Measurements from ENCODE around the gene NPR1. TPM values are rescaled to one million over a fixed set of nuclear protein-coding genes. Genes with fewer than 3 reads are reported as not detected.

Gene NPR1
- total RNA-seq, 6 experiments from 2014 or later: 0.05 TPM; not detected in 5

- peaks cover 48% of the 10 kb centered on the region for H3K4me1 Mint-ChIP-seq (ENCODE audit: low read depth)
- H3K9me3 Mint-ChIP-seq: peaks cover 4% of the 10 kb centered on the region; the same call in 1 of the 2 replicates
- peak overlapping the region; percentile 93 for H3K4me3 Mint-ChIP-seq
- no peak for DNase-seq
- H3K36me3 Mint-ChIP-seq (ENCODE audit: low read depth): peaks cover 44% of the 10 kb centered on the region
- TF ChIP-seq, protein P1, sequence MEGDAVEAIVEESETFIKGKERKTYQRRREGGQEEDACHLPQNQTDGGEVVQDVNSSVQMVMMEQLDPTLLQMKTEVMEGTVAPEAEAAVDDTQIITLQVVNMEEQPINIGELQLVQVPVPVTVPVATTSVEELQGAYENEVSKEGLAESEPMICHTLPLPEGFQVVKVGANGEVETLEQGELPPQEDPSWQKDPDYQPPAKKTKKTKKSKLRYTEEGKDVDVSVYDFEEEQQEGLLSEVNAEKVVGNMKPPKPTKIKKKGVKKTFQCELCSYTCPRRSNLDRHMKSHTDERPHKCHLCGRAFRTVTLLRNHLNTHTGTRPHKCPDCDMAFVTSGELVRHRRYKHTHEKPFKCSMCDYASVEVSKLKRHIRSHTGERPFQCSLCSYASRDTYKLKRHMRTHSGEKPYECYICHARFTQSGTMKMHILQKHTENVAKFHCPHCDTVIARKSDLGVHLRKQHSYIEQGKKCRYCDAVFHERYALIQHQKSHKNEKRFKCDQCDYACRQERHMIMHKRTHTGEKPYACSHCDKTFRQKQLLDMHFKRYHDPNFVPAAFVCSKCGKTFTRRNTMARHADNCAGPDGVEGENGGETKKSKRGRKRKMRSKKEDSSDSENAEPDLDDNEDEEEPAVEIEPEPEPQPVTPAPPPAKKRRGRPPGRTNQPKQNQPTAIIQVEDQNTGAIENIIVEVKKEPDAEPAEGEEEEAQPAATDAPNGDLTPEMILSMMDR (IDR thresholded peaks at IDR 0.05): no peak
- H3K27ac Mint-ChIP-seq: peak overlapping the region; percentile 100; the same call in 1 of the 2 replicates
- H3K27me3 Mint-ChIP-seq (ENCODE audit: insufficient read depth): no peaks in the 10 kb centered on the region; the same call in 1 of the 2 replicates
These were observed 45.2 kb upstream of the NPR1 start for GRCh38 chr1:153633161-153633753.

- TF ChIP-seq, protein P1 (IDR thresholded peaks at IDR 0.05): no peak
- no peaks in the 10 kb centered on the region; the same call in 1 of the 2 replicates for H3K27me3 Mint-ChIP-seq (ENCODE audit: insufficient read depth)
- peak within 1 kb of the TSS; percentile 100 for H3K27ac Mint-ChIP-seq
- H3K36me3 Mint-ChIP-seq (ENCODE audit: low read depth): peaks cover 44% of the 10 kb centered on the region
- peak within 1 kb of the TSS; percentile 93 for H3K4me3 Mint-ChIP-seq
- peaks cover 4% of the 10 kb centered on the region; the same call in 1 of the 2 replicates for H3K9me3 Mint-ChIP-seq
- H3K4me1 Mint-ChIP-seq (ENCODE audit: low read depth): peaks cover 48% of the 10 kb centered on the region
- peak; percentile 98 for DNase-seq
These were observed 44.5 kb upstream of the NPR1 start, which contains the start of gene CHTOP for GRCh38 chr1:153633754-153634665. Gene CHTOP, plus strand, starts transcription at chr1:153634066. Its CDS starts 2,523 bp downstream, at chr1:153636589.

GRCh38 chr1:153635872-153636271, 42.6 kb upstream of the NPR1 start:
- Mint-ChIP-seq H3K27me3 (ENCODE audit: insufficient read depth) (no peaks in the 10 kb centered on the region; the same call in 1 of the 2 replicates), H3K27ac (no peak overlapping the region), H3K36me3 (ENCODE audit: low read depth) (peaks cover 44% of the 10 kb centered on the region), H3K4me3 (peak overlapping the region; percentile 93), H3K9me3 (peaks cover 4% of the 10 kb centered on the region; the same call in 1 of the 2 replicates), H3K4me1 (ENCODE audit: low read depth) (peaks cover 40% of the 10 kb centered on the region)
- TF ChIP-seq, protein P1 (IDR thresholded peaks at IDR 0.05): no peak
- no peak for DNase-seq

DNA sequence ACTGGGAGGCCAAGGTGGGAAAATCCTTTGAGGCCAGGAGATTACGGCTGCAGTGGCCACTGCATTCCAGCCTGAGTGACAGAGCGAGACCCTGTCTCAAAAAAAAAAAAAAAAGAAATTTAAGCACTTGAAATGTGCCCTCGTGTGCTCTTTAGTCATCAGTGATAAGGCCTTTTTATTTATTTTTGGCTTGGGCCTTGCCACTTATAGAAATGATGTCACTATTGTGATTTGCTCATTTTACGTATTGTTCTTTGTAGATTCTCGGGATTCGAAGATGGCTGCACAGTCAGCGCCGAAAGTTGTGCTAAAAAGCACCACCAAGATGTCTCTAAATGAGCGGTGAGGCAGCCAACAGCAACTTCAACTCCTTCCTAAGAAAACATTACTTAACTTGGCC, 42.2 kb upstream of the NPR1 start:
- H3K9me3 Mint-ChIP-seq: peaks cover 4% of the 10 kb centered on the region; the same call in 1 of the 2 replicates
- no peak overlapping the region for H3K27ac Mint-ChIP-seq
- no peaks in the 10 kb centered on the region; the same call in 1 of the 2 replicates for H3K27me3 Mint-ChIP-seq (ENCODE audit: insufficient read depth)
- TF ChIP-seq, protein P1 (IDR thresholded peaks at IDR 0.05): no peak
- DNase-seq: no peak
- H3K4me3 Mint-ChIP-seq: peak overlapping the region; percentile 93; the same call in 1 of the 2 replicates
- H3K4me1 Mint-ChIP-seq (ENCODE audit: low read depth): peaks cover 36% of the 10 kb centered on the region
- H3K36me3 Mint-ChIP-seq (ENCODE audit: low read depth): peaks cover 48% of the 10 kb centered on the region

GRCh38 chr1:153638261-153638660, 40.2 kb upstream of the NPR1 start:
- Mint-ChIP-seq H3K36me3 (ENCODE audit: low read depth) (peaks cover 50% of the 10 kb centered on the region), H3K9me3 (peaks cover 1% of the 10 kb centered on the region; the same call in 1 of the 2 replicates), H3K4me1 (ENCODE audit: low read depth) (peaks cover 18% of the 10 kb centered on the region), H3K4me3 (no peak overlapping the region), H3K27me3 (ENCODE audit: insufficient read depth) (no peaks in the 10 kb centered on the region), H3K27ac (no peak overlapping the region)
- TF ChIP-seq, protein P1 (IDR thresholded peaks at IDR 0.05): no peak
- DNase-seq: no peak

Data from HFFc6 (cell line).